ENCODE results near the gene ZNF512B.
"Not testable (repeated sequence)": the region's sequence is repeated elsewhere in the genome, so short reads cannot be mapped to it uniquely, and the experiment has no call there.

The ZNF512B gene

DNA sequence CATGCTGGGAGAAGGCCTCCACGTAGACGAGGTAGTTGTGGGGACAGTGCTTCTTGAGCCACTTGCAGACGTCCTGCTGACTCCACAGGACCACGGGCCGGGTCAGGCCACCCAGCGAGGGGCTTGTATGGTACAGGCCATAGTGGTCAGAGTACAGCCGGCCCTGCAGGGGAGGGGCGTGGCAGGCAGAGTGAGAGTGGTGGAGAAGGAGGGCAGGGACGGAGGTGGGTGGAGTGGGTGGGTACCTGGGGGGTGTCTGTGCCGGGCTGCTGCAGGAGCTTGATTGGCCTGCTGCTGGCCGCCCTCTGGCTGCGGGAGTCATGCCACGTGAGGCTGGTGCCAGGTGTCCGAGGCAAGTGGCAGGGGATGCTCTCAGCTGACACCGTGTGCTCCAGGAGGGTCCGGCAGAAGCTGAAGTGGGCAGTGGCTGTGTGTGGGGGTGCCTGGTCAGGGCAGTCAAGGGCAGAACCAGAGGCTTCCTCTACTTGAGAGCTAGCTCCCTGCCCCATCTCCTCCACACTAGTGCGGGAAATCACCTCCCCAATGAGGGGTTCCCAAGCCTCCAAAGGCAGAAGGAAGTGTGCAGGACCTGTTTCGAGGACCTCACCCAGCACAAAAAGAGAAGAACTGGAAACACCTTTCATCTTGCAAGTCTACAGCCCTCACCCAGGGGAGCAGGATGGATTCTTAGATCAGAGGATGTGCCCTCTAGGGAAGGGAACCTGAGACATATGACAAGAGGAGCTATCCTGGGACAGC is 7.4 kb upstream of the ZNF512B start:
- no peak for DNase-seq

DNA sequence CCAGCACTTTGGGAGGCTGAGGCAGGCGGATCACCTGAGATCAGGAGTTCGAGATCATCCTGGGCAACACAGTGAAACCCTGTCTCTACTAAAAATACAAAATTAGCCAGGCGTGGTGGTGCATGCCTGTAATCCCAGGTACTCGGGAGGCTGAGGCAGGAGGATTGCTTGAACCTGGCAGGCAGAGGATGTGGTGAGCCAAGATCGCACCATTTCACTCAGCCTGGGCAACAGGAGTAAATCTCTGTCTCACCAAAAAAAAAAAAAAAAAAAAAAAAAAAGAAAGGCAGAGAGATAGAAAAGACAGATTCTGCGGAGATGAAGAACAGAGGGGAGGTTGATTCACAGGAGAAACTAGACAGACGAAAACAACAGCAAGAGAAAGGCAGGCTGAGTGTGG is 6.8 kb upstream of the ZNF512B start:
- DNase-seq = peak; percentile 28

GRCh38 chr20:63974402-63975200 is 4.9 kb upstream of the ZNF512B start:
- DNase-seq = no peak

DNA sequence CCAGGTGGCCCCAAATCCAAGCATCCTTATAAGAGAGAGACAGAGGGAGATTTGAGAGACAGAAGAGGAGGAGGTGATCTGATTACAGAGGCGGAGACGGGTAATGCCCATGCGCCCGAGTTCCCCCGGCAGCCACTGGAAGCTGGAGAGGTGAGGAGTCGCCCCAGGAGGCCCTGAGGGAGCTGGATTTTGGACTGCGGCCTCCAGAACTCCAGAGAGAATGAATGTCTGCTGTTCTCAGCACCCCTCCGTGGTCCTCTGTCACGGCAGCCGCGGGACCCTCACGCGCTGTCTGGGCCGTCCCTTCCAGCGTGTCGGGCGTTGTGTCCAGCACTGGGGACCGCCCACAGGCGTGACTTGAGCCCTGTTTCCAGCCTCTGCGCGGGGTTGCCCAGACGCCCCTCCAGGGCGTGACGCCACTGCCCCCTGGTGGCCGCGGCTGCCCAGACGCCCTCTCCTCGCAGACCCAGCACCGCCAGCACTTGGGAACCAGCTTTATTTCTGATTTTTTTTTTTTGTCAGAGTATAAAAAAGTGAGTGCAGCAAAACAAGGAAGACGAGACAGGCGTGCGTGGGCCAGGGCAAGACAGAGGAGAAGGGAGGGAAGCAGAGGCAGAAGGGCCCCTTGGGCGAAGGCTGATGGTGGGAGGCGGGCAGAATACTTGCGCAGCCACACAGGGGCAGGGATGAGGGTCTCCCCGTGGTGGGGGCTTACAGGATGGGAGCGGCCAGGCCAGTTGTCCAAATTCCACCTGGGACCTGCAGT is 4.1 kb upstream of the ZNF512B start:
- peak; percentile 88 for DNase-seq

GRCh38 chr20:63973160-63973479 is 3.4 kb upstream of the ZNF512B start:
- DNase-seq = no peak

GRCh38 chr20:63972312-63973159 is 2.8 kb upstream of the ZNF512B start:
- no peak for DNase-seq

GRCh38 chr20:63971960-63972311 is 2.2 kb upstream of the ZNF512B start:
- not testable (repeated sequence) for DNase-seq

DNA sequence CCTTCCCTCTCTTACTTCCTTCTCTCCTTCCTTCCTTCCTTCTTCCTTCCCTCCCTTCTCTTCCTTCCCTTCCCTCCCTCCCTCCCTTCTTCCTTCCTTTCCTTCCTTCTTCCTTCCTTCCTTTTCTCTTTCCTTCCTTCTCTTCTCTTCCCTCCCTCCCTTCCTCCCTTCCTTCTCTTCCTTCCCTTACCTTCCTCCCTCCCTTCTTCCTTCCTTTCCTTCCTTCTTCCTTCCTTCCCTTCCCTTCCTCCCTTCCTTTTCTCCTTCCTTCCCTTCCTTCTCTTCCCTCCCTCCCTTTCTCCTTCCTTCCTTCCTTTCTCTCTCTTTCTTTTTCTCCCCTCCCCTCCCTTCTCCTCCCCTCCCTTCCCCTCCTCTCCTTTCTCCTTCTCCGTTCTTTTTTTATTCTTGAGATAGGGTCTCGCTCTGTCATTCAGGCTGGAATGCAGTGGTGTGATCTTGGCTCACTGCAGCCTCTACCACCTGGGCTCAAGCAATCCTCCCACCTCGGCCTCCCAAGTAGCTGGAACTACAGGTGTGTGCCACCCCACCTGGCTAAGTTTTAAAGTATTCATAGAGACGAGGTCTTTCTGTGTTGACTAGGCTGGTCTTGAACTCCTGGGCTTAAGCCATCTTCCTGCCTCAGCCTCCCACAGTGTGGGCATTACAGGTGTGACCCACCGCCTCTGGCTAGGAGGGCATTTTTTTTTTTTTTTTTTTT is 1.1 kb upstream of the ZNF512B start:
- DNase-seq = no peak

DNA sequence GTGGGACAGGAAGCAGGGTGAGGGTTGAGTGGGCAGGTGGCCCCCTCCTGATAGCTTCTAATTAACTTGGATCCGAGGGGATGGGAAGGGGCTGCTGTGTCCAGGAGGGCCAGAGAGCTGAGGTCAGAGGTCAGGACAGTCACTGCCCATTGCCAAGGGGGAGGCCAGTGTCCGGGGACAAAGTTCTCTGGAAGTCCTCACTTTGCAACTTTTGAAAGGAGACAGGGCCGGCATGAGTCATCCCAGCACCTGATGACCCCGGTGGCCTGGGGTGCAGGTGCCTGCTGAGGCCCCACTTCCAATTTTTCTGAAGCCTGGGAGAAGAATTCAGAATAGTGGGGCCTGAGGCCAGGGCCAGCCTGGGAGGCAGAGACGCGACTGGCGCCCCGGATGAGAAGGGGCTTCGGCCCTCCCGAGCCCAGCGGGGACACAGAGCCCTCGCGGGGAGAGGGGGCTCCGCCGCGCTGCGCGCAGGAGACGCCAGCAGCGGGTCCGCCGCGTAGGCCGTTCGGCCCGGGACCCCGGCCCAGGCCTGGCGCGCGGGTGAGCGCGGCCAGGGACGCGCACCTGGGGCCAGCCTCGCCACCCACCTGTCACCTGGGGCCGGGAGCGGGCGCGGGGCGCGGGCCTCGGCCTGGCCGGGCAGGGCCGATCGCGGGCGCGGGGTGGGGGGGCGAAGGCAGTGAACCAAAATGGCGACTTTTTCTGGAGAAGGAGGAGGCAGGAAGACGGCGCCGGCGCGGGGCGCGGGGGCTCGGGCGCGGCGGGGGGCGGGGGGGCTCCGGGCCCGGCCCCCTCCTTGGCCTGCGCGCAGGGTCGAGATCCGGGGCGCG is 586 bp downstream of the ZNF512B start:
- DNase-seq = peak; percentile 62

- DNase-seq = no peak
Measured at GRCh38 chr20:63968136-63968927, 1.4 kb downstream of the ZNF512B start.

GRCh38 chr20:63967330-63968135 is 2.2 kb downstream of the ZNF512B start:
- no peak for DNase-seq

GRCh38 chr20:63966944-63967322 is 2.8 kb downstream of the ZNF512B start:
- no peak for DNase-seq

DNA sequence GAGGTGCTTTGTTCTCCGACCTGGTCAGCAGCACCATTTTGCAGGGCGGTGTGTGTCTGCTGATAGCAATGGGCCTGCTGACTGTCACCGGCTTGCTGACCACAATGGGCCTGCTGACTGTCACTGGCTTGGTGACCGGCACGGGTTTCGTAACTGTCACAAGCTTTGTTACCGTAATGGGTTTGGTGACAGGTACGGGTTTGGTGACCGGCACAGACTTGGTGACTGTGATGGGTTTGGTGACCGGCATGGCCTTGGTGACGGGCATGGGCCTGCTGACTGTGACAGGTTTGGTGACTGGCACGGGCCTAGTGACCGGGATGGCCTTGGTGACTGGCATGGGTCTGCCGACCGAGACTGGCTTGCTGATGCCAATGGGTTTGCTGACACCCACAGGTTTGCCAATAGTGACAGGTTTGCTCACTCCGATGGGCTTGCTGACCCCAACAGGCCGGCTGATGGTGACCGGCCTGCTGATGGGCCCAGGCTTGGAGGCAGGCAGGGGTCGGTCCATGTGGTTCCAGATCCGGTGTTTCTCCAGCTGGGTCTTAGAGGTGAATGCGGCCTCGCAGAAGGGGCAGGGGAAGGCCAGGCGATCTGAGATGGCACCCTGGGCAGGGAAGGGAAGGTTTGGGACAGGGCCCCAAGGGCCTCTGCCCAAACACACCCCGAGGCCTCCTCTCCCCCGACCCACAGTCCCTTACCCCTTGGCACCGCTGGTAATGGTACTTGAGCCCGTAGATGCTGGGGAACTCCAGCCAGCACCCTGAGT is 3.4 kb downstream of the ZNF512B start:
- DNase-seq = no peak

DNA sequence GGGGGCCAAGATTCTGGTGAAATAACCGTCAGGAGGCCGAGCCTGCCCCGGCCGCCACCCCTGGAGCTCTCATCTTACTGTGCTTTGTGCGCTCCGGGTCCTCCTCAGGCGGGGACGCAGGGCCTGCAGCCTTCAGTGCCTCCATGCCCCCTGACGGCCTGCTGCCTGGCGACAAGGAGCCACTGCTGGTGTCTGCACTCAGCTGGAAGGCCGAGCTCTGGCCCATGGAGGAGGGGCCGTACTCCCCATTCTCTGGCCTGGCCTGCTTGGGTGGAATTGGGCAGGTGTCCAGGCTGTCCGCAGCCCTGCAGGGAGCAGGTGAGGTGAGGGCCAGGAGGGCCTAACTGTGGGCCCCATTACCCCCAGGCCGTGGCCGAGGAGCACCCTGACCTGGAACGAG is 5.3 kb downstream of the ZNF512B start:
- no peak for DNase-seq

GRCh38 chr20:63963784-63964301 is 5.9 kb downstream of the ZNF512B start:
- DNase-seq = no peak

DNA sequence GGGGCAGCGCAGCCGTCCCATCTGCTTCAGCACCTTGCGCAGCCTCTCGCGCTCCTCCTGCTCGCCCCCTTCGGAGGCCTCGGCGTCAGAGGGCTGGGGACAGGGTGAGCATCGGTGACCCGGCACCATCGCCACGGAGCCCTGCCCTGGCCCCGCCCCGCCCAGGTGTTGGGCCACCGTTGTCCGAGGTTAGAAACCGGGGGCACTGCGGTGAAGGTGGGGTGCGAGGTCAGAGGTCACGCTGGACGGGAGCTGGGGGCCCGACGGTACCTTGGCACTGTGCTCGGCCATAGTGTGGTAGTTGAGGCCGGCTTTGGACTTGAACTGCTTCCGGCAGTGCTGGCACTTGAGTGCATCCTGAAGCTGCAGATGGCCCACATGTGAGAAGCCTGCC is 6.4 kb downstream of the ZNF512B start:
- no peak for DNase-seq

GRCh38 chr20:63962426-63963347 is 7.0 kb downstream of the ZNF512B start:
- no peak for DNase-seq
